Thymus (tissue), 11 donors: ENCODE measurements around the gene TRIM8. TPM values are rescaled to one million over a fixed set of nuclear protein-coding genes. Genes with fewer than 3 reads are reported as not detected.

Experiments used
- DNase-seq, 9 donors: peaks; one replicate each; pipeline ENCODE4 v3.0.0-alpha.2; 2013; ENCODE audit warnings: low spot score in 9 of 9, low read depth in 6 of 9, missing footprints in 1 of 9
- H3K27ac ChIP-seq, 2 donors: one replicate each; pipeline ENCODE4 v1.5.1; 2013; ENCODE audit warnings: control low read depth in 1 of 2, low read depth in 1 of 2, low read length in 1 of 2, mild to moderate bottlenecking in 1 of 2, moderate library complexity in 1 of 2
- H3K27me3 ChIP-seq, 2 donors: one replicate each; pipeline ENCODE4 v1.5.1; 2013; ENCODE audit warnings: low read length in 1 of 2; ENCODE audit not compliant: control insufficient read depth in 2 of 2, insufficient read depth in 1 of 2
- H3K36me3 ChIP-seq, 2 donors: one replicate each; pipeline ENCODE4 v1.5.1; 2013; ENCODE audit warnings: low read length in 1 of 2, mild to moderate bottlenecking in 1 of 2, moderate library complexity in 1 of 2; ENCODE audit not compliant: control insufficient read depth in 2 of 2, insufficient read depth in 2 of 2
- H3K4me1 ChIP-seq, 2 donors: one replicate each; pipeline ENCODE4 v1.5.1; 2013; ENCODE audit warnings: low read length in 2 of 2; ENCODE audit not compliant: control insufficient read depth in 2 of 2, insufficient read depth in 2 of 2
- H3K4me3 ChIP-seq, 2 donors: one replicate each; pipeline ENCODE4 v1.5.1; 2013; ENCODE audit warnings: low read length in 2 of 2, control low read depth in 1 of 2, mild to moderate bottlenecking in 1 of 2
- H3K9me3 ChIP-seq, 2 donors: one replicate each; pipeline ENCODE4 v1.5.1; 2013; ENCODE audit warnings: low read length in 1 of 2, mild to moderate bottlenecking in 1 of 2; ENCODE audit not compliant: control insufficient read depth in 2 of 2, insufficient read depth in 1 of 2
- WGBS: extraction: QIAGEN DNeasy Blood & Tissue Kit; methylation state at CpG from one replicate; pipeline ENCODE4 v1.1.7; 2013; 5-methylcytosine and 5-hydroxymethylcytosine counted together
- polyA plus RNA-seq: library from polyadenylated mRNA; stranded (reverse); fragments of 200-250 nt; gene quantifications from one replicate; pipeline ENCODE4 v1.2.3, GENCODE V29; 2013
- total RNA-seq: library from RNA; stranded (reverse); fragments of 120-200 nt; gene quantifications from one replicate; pipeline ENCODE4 v1.2.4, GENCODE V29; 2013
- donor health status: healthy.

The TRIM8 gene
- total and polyA plus RNA-seq, 2 donors = 21.7 to 65.5 TPM

GRCh38 chr10:102675666-102676533 is 31.6 kb downstream of the TRIM8 start:
- no peak overlapping the region for H3K4me3 ChIP-seq
- H3K27me3 ChIP-seq = no peaks in the 10 kb centered on the region
- peaks cover 59 to 88% of the 10 kb centered on the region in 2 donors for H3K4me1 ChIP-seq
- no peak for DNase-seq
- WGBS = 46% methylated on average over 16 of the region's 16 CpGs
- H3K9me3 ChIP-seq = no peaks in the 10 kb centered on the region
- no peaks in the 10 kb centered on the region for H3K36me3 ChIP-seq
- H3K27ac ChIP-seq = peak overlapping the region; percentile 89 to 98

GRCh38 chr10:102676534-102677315 is 32.4 kb downstream of the TRIM8 start:
- H3K4me1 ChIP-seq = peaks cover 55 to 82% of the 10 kb centered on the region in 2 donors
- H3K9me3 ChIP-seq = no peaks in the 10 kb centered on the region
- peak overlapping the region; percentile 38 to 40 for H3K27ac ChIP-seq
- 91% methylated on average over 9 of the region's 9 CpGs for WGBS
- no peaks in the 10 kb centered on the region for H3K27me3 ChIP-seq
- H3K36me3 ChIP-seq = peaks cover 0 to 4% of the 10 kb centered on the region in 2 donors
- DNase-seq = no peak
- no peak overlapping the region for H3K4me3 ChIP-seq

- H3K27me3 ChIP-seq = no peaks in the 10 kb centered on the region
- DNase-seq = no peak
- H3K36me3 ChIP-seq = peaks cover 0 to 4% of the 10 kb centered on the region in 2 donors
- H3K9me3 ChIP-seq = no peaks in the 10 kb centered on the region
- 88% methylated on average over 9 of the region's 9 CpGs for WGBS
- H3K4me1 ChIP-seq = peaks cover 53 to 79% of the 10 kb centered on the region in 2 donors
- H3K4me3 ChIP-seq = no peak overlapping the region
- H3K27ac ChIP-seq = peak overlapping the region in 1 of 2 donors; percentile 52
These were observed 33.2 kb downstream of the TRIM8 start for GRCh38 chr10:102677331-102678067.

GRCh38 chr10:102678068-102678400 is 33.8 kb downstream of the TRIM8 start:
- DNase-seq = no peak
- peaks cover 2 to 4% of the 10 kb centered on the region in 2 donors for H3K36me3 ChIP-seq
- H3K4me1 ChIP-seq = peaks cover 47 to 74% of the 10 kb centered on the region in 2 donors
- no peak overlapping the region for H3K27ac ChIP-seq
- WGBS = 95% methylated on average over 9 of the region's 9 CpGs
- H3K4me3 ChIP-seq = no peak overlapping the region
- H3K27me3 ChIP-seq = no peaks in the 10 kb centered on the region
- H3K9me3 ChIP-seq = no peaks in the 10 kb centered on the region

GRCh38 chr10:102678842-102679289 is 34.6 kb downstream of the TRIM8 start:
- no peaks in the 10 kb centered on the region for H3K9me3 ChIP-seq
- peak in 1 of 9 donors; percentile 26 for DNase-seq
- H3K27me3 ChIP-seq = no peaks in the 10 kb centered on the region
- H3K36me3 ChIP-seq = peaks cover 2 to 8% of the 10 kb centered on the region in 2 donors
- 41% methylated on average over 9 of the region's 9 CpGs for WGBS
- no peak overlapping the region for H3K4me3 ChIP-seq
- peaks cover 39 to 66% of the 10 kb centered on the region in 2 donors for H3K4me1 ChIP-seq
- peak overlapping the region in 1 of 2 donors; percentile 53 for H3K27ac ChIP-seq

GRCh38 chr10:102679596-102679995 is 35.3 kb downstream of the TRIM8 start:
- peaks cover 2 to 10% of the 10 kb centered on the region in 2 donors for H3K36me3 ChIP-seq
- H3K27ac ChIP-seq = no peak overlapping the region
- H3K9me3 ChIP-seq = no peaks in the 10 kb centered on the region
- no peaks in the 10 kb centered on the region for H3K27me3 ChIP-seq
- H3K4me3 ChIP-seq = no peak overlapping the region
- H3K4me1 ChIP-seq = peaks cover 36 to 59% of the 10 kb centered on the region in 2 donors
- no peak for DNase-seq
- 99% methylated on average over 4 of the region's 4 CpGs for WGBS

GRCh38 chr10:102681696-102682095 is 37.4 kb downstream of the TRIM8 start:
- Histone ChIP-seq H3K36me3 (peaks cover 11 to 15% of the 10 kb centered on the region in 2 donors), H3K27ac (no peak overlapping the region), H3K9me3 (no peaks in the 10 kb centered on the region), H3K4me1 (peaks cover 19 to 38% of the 10 kb centered on the region in 2 donors), H3K27me3 (no peaks in the 10 kb centered on the region), H3K4me3 (no peak overlapping the region)
- 79% methylated on average over 5 of the region's 5 CpGs for WGBS
- DNase-seq = no peak

- no peak overlapping the region for H3K4me3 ChIP-seq
- 97% methylated on average over 7 of the region's 7 CpGs for WGBS
- no peaks in the 10 kb centered on the region for H3K9me3 ChIP-seq
- no peak overlapping the region for H3K27ac ChIP-seq
- no peaks in the 10 kb centered on the region for H3K27me3 ChIP-seq
- DNase-seq = no peak
- H3K4me1 ChIP-seq = peaks cover 13 to 31% of the 10 kb centered on the region in 2 donors
- peaks cover 11 to 15% of the 10 kb centered on the region in 2 donors for H3K36me3 ChIP-seq
These were observed 38.1 kb downstream of the TRIM8 start for GRCh38 chr10:102682416-102682815.
